LNCaP clone FGC (cell line): ENCODE measurements around the gene SDK2.

Source experiments
- DNase-seq: peaks from one replicate; pipeline ENCODE4 v3.0.0-alpha.2; 2011; ENCODE audit warnings: low read depth
- H3K4me3 ChIP-seq: 2 replicates; pipeline ENCODE4 v1.5.1; 2011; ENCODE audit warnings: mild to moderate bottlenecking, low read depth, low read length, control low read depth
- TF ChIP-seq, protein P1 (sequence below): IDR thresholded peaks from 2 replicates; pipeline ENCODE4 v1.5.1; 2012; ENCODE audit warnings: mild to moderate bottlenecking; ENCODE audit not compliant: control insufficient read depth, insufficient read depth; ENCODE audit errors: extremely low read depth

SDK2 gene

DNA sequence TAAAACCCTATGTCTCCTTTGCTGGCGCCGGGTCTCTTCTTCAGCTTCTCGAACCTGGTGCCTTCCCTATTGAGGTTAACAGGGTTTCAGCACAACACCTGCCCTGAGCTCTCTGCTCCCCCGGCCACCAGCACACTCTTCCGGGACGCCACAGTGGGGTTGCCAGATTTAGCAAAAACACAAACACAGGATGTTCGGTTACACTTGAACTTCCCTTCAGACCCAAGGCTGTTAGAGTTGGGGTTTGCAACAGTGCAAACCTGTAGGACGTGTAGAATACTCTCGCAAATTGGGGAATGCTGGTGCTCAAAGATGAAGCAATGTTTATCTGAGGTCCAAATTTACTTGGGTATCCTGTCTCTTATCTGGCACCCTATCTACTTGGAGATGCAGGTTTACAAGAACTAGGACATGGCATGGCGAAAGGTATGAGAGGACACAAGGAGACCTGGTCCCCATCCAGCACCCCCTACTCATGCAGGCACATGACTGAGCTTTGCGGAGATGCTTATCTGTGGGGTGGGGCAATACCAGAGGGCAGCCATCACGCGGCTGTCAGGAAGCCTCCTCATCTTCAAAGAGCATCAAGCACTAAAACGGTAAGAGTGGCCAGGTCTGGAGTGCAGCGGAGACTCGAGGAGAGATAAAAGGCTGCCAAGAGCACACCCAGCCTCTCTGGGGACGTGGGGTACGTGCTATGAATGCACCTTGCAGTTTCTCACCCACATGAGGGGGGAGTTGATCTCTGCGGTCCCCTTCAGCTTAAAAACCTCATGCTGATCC is 52.8 kb downstream of the SDK2 start:
- DNase-seq, result no peak
- TF ChIP-seq, protein P1, sequence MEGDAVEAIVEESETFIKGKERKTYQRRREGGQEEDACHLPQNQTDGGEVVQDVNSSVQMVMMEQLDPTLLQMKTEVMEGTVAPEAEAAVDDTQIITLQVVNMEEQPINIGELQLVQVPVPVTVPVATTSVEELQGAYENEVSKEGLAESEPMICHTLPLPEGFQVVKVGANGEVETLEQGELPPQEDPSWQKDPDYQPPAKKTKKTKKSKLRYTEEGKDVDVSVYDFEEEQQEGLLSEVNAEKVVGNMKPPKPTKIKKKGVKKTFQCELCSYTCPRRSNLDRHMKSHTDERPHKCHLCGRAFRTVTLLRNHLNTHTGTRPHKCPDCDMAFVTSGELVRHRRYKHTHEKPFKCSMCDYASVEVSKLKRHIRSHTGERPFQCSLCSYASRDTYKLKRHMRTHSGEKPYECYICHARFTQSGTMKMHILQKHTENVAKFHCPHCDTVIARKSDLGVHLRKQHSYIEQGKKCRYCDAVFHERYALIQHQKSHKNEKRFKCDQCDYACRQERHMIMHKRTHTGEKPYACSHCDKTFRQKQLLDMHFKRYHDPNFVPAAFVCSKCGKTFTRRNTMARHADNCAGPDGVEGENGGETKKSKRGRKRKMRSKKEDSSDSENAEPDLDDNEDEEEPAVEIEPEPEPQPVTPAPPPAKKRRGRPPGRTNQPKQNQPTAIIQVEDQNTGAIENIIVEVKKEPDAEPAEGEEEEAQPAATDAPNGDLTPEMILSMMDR, result no peak
- H3K4me3 ChIP-seq, result no peak overlapping the region

DNA sequence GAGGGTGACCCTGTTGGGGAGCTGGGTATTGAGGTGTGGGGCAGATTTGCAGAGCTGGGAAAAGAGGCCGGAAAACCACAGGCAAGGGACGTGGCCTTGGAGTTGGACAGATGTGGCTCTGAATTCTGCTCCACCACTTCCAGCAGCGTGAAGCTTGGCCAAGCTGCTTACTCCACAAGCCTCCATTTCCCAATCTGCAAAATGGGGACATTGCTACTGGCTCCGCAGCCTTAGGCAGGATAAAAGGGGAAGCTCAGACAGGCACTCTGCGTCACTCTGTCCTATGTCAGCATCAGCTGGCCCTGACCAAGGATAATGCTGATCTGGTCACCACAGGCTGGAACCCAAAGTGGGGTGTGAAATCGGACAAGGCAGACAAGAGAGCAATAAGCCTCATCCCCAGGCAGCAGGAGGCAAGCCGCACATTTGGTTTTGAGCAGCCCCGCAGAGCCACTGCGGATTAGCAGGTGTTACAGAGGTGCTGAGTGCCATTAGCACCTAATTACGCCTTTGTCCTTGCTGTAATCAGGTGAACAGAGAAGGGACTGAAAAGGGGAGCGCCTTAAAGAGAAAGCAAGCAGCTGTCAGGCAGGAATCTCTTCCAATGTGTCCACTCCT is 54.8 kb downstream of the SDK2 start:
- TF ChIP-seq, protein P1, result no peak
- no peak overlapping the region for H3K4me3 ChIP-seq
- no peak for DNase-seq

DNA sequence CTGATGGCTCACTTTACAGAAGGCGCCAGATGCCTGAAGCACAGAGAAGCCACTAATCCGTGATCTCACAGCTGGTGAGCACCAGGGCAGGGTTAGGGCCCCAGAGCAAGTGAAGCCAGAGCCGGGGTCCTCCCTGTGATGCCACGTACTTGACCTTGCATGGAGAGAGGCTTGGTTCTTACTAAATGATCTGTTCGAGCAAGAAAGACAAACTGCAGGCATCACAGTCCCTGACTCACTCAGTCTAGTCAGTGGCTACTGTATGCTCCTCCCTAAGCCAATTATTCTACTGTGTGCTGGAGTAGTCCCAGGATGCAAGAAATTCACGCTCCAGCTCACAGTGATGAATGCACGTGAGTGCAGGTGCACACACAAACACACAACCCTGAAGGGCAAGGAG is 55.4 kb downstream of the SDK2 start:
- TF ChIP-seq, protein P1, result no peak
- H3K4me3 ChIP-seq, result no peak overlapping the region
- no peak for DNase-seq

DNA sequence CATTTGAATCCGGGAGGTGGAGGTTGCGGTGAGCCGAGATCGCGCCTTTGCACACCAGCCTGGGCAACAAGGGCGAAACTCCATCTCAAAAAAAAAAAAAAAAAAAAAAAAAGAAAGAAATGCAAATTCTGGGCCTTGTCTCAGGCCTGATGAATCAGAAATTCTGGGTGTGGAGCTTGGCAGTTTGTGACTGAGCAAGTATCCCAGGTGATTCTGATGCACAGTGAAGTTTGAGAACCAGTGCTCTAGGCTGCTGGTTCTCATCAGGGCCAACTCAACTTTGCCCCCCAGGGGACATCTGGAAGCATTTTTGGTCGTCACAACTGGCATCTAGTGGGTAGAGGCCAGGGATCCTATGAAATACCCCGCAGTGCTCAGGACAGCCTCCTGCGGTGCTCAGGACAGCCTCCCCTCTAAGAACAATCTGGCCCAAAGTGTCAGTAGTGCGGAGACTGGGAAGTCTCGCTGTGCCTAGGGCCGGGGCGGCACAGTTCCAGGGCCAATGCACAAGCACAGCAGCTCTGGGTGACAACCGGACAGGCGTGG is 55.9 kb downstream of the SDK2 start:
- no peak overlapping the region for H3K4me3 ChIP-seq
- no peak for DNase-seq
- TF ChIP-seq, protein P1, result no peak

DNA sequence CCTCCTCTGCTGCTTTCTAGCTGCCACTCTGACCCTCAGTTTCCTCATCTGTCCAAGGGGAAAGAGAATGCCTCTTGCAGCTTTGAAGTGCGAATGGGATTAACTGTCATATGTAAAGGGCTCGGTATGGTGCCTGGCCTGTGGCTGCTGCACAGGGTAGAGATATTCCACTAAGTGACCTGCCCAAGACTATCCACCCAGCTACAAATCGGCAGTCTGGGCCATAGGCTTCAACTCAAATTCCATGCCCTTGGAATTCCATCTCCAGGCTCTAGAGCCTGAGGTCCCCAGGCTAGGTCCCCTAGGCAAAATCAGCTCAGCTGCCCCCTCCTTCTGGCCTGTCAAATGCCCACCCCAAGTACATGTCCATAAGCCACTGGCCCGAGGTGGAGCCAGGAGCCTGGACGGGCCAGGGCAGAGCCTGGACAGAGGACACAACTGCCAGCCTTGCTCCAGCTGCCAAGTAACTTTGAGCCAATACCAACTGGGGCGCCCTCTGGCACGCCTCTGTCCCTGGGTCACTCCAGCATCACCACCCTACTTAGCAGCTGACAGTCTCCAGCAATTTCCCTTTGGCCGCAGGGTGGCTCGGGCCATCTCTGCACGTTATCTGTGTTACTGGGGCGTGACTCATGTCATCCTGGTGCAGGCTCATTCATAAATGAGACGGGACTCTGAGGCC is 57.2 kb downstream of the SDK2 start:
- no peak overlapping the region for H3K4me3 ChIP-seq
- TF ChIP-seq, protein P1, result no peak
- no peak for DNase-seq

DNA sequence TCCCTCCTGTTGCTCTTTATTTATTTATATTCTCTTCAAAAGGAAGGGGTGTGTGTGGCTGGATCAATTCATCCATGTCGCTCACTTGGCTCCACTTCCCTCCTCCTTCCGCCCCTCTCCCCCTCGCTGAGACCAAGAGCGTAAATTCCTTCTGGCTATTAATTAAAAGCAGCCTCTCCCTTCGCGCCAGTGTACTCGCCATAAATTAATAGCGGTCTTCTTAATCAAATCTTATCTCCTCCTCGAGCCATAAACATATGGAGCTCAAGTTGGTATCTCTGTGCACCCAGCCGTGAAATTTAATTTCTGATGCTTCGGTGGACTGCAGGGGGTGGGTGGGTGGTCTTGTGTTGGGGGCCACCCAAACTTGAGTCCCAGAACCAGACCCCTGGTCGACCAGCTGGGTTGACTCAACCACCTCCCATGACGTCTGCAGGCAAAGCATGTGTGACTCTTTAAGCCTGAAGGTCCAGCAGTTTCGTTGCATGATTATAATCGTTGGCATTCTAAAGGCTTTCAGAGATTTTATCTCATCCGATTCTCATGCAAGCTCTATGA is 57.9 kb downstream of the SDK2 start:
- TF ChIP-seq, protein P1, result no peak
- no peak overlapping the region for H3K4me3 ChIP-seq
- DNase-seq, result no peak
